ENCODE measurements around the gene EMID1.

EMID1 gene

GRCh38 chr22:29172216-29172615 lies 33.5 kb upstream of the EMID1 start (continued):
- TF ChIP-seq, protein P1, sequence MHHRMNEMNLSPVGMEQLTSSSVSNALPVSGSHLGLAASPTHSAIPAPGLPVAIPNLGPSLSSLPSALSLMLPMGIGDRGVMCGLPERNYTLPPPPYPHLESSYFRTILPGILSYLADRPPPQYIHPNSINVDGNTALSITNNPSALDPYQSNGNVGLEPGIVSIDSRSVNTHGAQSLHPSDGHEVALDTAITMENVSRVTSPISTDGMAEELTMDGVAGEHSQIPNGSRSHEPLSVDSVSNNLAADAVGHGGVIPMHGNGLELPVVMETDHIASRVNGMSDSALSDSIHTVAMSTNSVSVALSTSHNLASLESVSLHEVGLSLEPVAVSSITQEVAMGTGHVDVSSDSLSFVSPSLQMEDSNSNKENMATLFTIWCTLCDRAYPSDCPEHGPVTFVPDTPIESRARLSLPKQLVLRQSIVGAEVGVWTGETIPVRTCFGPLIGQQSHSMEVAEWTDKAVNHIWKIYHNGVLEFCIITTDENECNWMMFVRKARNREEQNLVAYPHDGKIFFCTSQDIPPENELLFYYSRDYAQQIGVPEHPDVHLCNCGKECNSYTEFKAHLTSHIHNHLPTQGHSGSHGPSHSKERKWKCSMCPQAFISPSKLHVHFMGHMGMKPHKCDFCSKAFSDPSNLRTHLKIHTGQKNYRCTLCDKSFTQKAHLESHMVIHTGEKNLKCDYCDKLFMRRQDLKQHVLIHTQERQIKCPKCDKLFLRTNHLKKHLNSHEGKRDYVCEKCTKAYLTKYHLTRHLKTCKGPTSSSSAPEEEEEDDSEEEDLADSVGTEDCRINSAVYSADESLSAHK (tag by site-specific recombination; IDR thresholded peaks at IDR 0.05) = no peak
- no peak for TF ChIP-seq ZNF585B (tag by site-specific recombination; IDR thresholded peaks at IDR 0.05)
- TF ChIP-seq, protein P2, sequence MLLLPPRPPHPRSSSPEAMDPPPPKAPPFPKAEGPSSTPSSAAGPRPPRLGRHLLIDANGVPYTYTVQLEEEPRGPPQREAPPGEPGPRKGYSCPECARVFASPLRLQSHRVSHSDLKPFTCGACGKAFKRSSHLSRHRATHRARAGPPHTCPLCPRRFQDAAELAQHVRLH (tag by site-specific recombination; IDR thresholded peaks at IDR 0.05) = no peak
- no peak for TF ChIP-seq ZNF433 (tag by site-specific recombination; IDR thresholded peaks at IDR 0.05; ENCODE audit: low read depth)
- no peak for TF ChIP-seq GLI2 (tag by site-specific recombination; IDR thresholded peaks at IDR 0.05; ENCODE audit: borderline replicate concordance, low read depth)

DNA sequence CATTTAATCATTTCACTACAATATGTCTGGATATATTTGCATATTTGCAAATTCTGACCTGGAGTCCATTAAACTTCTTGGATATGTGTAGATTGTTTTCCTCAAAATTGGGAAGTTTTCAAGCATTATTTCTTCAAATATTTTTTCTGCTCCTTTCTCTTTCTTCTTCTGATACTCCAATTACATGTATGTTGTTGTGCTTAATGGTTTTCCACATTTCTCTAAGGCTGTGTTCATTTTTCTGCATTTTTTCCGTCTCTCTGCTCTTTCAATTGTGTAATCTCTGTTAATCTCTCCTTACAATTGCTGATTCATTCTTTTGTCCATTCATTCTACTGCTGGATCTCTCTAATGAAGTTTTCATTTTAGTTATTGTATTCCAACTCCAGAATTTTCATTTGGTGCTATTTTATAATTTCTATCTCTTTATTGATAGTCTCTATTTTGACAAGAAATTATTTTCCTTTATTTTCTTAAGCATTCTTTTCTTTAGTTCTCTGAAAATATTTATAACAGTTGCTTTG lies 30.3 kb upstream of the EMID1 start:
- CTCF ChIA-PET = no interaction called here
- Histone ChIP-seq H3K27ac (ENCODE audit: extremely low read depth, low read depth, low read length) (no peak overlapping the region), H3K9me3 (ENCODE audit: control insufficient read depth, insufficient read depth, low read depth, low read length) (no peaks in the 10 kb centered on the region), H3K4me3 (ENCODE audit: low read depth, low read length) (no peak overlapping the region), H3K36me3 (ENCODE audit: control insufficient read depth in 2 of 2, insufficient read depth in 1 of 2, low read length in 2 of 2) (no peaks in the 10 kb centered on the region), H3K4me1 (ENCODE audit: control insufficient read depth, insufficient read depth, low read length) (no peaks in the 10 kb centered on the region)
- peak; percentile 99 for TF ChIP-seq ZNF133 (tag by site-specific recombination; IDR thresholded peaks at IDR 0.05)
- TF ChIP-seq SETDB1 (IDR thresholded peaks at IDR 0.05; ENCODE audit: insufficient read length, low read length) = peak; percentile 87
- no peak for TF ChIP-seq SCRT2 (tag by site-specific recombination; IDR thresholded peaks at IDR 0.05)
- POLR2A ChIA-PET = no interaction called here

DNA sequence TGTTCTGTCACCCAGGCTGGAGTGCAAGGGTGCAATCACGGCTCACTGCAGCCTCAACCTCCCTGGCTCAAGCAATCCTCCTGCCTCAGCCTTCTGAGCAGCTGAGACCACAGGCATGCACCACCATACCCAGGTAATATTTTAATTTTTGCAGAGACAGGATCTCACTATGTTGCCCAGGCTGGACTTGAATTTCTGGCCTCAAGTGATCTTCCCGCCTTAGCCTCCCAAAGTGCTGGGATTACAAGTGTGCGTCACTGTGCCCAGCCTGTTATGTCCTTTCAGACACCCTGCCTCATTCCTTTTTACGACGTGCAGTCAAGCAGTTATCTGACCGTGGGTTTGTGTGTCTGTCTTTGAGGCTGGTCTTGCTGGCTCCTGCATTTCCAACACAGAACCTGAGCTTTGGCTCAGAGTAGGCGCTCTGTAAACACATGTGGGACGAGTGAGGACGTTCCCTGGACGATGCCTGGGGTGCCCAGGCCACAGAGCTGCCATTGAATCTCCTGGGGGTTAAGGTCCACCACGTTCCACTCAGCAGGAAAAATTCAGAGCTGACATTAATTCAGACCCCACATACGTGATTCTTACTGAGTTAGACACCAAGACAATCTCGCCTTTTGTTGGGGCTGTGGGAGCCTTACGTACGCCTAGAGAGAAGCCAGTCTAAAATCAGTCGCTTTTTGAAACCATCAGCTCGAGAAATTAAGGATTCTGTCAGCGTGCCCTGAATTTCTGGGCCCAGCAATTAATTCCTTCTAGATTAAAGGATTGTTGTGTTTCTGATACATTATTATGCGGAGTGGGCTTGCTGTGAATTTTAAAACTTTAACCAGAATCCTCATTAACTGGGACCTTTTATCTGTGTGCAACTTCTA lies 21.5 kb upstream of the EMID1 start:
- POLR2A ChIA-PET = interaction anchor here (0.7 kb wide), 1 partner anchor 19 kb away, joined by 3 read pairs; no protein-coding TSS in a partner anchor
- Histone ChIP-seq H3K36me3 (ENCODE audit: control insufficient read depth in 2 of 2, insufficient read depth in 1 of 2, low read length in 2 of 2) (no peaks in the 10 kb centered on the region), H3K4me1 (ENCODE audit: control insufficient read depth, insufficient read depth, low read length) (no peaks in the 10 kb centered on the region), H3K9me3 (ENCODE audit: control insufficient read depth, insufficient read depth, low read depth, low read length) (no peaks in the 10 kb centered on the region), H3K27ac (ENCODE audit: extremely low read depth, low read depth, low read length) (no peak overlapping the region), H3K4me3 (ENCODE audit: low read depth, low read length) (no peak overlapping the region)
- CTCF ChIA-PET = interaction anchor here (0.6 kb wide), 1 partner anchor 1914 kb away, joined by 3 read pairs; no protein-coding TSS in a partner anchor
- TF ChIP-seq, protein P3, sequence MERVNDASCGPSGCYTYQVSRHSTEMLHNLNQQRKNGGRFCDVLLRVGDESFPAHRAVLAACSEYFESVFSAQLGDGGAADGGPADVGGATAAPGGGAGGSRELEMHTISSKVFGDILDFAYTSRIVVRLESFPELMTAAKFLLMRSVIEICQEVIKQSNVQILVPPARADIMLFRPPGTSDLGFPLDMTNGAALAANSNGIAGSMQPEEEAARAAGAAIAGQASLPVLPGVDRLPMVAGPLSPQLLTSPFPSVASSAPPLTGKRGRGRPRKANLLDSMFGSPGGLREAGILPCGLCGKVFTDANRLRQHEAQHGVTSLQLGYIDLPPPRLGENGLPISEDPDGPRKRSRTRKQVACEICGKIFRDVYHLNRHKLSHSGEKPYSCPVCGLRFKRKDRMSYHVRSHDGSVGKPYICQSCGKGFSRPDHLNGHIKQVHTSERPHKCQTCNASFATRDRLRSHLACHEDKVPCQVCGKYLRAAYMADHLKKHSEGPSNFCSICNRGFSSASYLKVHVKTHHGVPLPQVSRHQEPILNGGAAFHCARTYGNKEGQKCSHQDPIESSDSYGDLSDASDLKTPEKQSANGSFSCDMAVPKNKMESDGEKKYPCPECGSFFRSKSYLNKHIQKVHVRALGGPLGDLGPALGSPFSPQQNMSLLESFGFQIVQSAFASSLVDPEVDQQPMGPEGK (tag by site-specific recombination; IDR thresholded peaks at IDR 0.05) = no peak
- TF ChIP-seq ZNF670 (tag by site-specific recombination; IDR thresholded peaks at IDR 0.05; ENCODE audit: low read depth) (no peak), KLF10 (tag by site-specific recombination; IDR thresholded peaks at IDR 0.05) (no peak), EGR2 (tag by site-specific recombination; IDR thresholded peaks at IDR 0.05; ENCODE audit: low read depth) (peak; percentile 37; the same call in 1 of the 2 replicates), ZNF558 (tag by site-specific recombination; IDR thresholded peaks at IDR 0.05) (no peak), HOXC10 (CRISPR knock-in tag; IDR thresholded peaks at IDR 0.05) (no peak), MEIS1 (CRISPR knock-in tag; IDR thresholded peaks at IDR 0.05; ENCODE audit: borderline replicate concordance) (no peak), ZNF121 (tag by site-specific recombination; IDR thresholded peaks at IDR 0.05) (0 out of 2 replicates have a peak, but pooled peaks have one; percentile 63), ZNF621 (tag by site-specific recombination; IDR thresholded peaks at IDR 0.05) (no peak), ZNF324 (tag by site-specific recombination; IDR thresholded peaks at IDR 0.05) (no peak), ZNF560 (tag by site-specific recombination; IDR thresholded peaks at IDR 0.05; ENCODE audit: borderline replicate concordance) (no peak)
- TF ChIP-seq, protein P4, sequence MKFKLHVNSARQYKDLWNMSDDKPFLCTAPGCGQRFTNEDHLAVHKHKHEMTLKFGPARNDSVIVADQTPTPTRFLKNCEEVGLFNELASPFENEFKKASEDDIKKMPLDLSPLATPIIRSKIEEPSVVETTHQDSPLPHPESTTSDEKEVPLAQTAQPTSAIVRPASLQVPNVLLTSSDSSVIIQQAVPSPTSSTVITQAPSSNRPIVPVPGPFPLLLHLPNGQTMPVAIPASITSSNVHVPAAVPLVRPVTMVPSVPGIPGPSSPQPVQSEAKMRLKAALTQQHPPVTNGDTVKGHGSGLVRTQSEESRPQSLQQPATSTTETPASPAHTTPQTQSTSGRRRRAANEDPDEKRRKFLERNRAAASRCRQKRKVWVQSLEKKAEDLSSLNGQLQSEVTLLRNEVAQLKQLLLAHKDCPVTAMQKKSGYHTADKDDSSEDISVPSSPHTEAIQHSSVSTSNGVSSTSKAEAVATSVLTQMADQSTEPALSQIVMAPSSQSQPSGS (tag by site-specific recombination; IDR thresholded peaks at IDR 0.05; ENCODE audit: low read depth) = no peak
- TF ChIP-seq, protein P5, sequence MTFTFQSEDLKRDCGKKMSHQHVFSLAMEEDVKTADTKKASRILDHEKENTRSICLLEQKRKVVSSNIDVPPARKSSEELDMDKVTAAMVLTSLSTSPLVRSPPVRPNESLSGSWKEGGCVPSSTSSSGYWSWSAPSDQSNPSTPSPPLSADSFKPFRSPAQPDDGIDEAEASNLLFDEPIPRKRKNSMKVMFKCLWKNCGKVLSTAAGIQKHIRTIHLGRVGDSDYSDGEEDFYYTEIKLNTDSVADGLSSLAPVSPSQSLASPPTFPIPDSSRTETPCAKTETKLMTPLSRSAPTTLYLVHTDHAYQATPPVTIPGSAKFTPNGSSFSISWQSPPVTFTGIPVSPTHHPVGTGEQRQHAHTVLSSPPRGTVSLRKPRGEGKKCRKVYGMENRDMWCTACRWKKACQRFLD (tag by site-specific recombination; IDR thresholded peaks at IDR 0.05) = no peak
- TF ChIP-seq, protein P6, sequence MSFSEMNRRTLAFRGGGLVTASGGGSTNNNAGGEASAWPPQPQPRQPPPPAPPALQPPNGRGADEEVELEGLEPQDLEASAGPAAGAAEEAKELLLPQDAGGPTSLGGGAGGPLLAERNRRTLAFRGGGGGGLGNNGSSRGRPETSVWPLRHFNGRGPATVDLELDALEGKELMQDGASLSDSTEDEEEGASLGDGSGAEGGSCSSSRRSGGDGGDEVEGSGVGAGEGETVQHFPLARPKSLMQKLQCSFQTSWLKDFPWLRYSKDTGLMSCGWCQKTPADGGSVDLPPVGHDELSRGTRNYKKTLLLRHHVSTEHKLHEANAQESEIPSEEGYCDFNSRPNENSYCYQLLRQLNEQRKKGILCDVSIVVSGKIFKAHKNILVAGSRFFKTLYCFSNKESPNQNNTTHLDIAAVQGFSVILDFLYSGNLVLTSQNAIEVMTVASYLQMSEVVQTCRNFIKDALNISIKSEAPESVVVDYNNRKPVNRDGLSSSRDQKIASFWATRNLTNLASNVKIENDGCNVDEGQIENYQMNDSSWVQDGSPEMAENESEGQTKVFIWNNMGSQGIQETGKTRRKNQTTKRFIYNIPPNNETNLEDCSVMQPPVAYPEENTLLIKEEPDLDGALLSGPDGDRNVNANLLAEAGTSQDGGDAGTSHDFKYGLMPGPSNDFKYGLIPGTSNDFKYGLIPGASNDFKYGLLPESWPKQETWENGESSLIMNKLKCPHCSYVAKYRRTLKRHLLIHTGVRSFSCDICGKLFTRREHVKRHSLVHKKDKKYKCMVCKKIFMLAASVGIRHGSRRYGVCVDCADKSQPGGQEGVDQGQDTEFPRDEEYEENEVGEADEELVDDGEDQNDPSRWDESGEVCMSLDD (tag by site-specific recombination; IDR thresholded peaks at IDR 0.05) = no peak
